GM12878 (cell line): Measurements from ENCODE around the gene PAX3. TPM values are rescaled to one million over a fixed set of nuclear protein-coding genes. Genes with fewer than 3 reads are reported as not detected.

Source experiments
- ATAC-seq: fragments of 200-7000 bp; cut with Tn5 transposase; 3 replicates; pipeline ENCODE4 v1.9.1; 2020; ENCODE audit warnings: mild to moderate bottlenecking, moderate library complexity
- BruUV-seq: library from RNA; stranded (reverse); fragments of 400-500 nt; replicated peaks from 2 replicates; lab custom pipeline; 2021; lab: Mats Ljungman, UMichigan
- CTCF ChIA-PET: fragments of 300-600 bp; sonication (Branson Sonifier 250); formaldehyde crosslinking; extraction: SDS; loops from one replicate; lab custom pipeline; 2021; ENCODE audit warnings: inconsistent platforms; lab: Yijun Ruan, JAX
- POLR2A ChIA-PET: fragments of 350-600 bp; formaldehyde crosslinking; extraction: SDS; loops from one replicate; lab custom pipeline; 2021; ENCODE audit warnings: inconsistent platforms; lab: Charles Lee
- RAD21 ChIA-PET: fragments of 300-600 bp; sonication (Branson Sonifier 250); formaldehyde crosslinking; loops from one replicate; lab custom pipeline; 2023; ENCODE audit warnings: antibody characterized with exemption; ENCODE audit not compliant: unreplicated experiment; lab: Charles Lee
- SMC1A ChIA-PET: fragments of 300-600 bp; sonication (Branson Sonifier 250); formaldehyde crosslinking; loops from one replicate; lab custom pipeline; 2023; ENCODE audit not compliant: unreplicated experiment, uncharacterized antibody; lab: Charles Lee
- DNase-seq: peaks from one replicate; pipeline ENCODE4 v3.0.0-alpha.2; 2011; ENCODE audit warnings: low read depth, low spot score
- FAIRE-seq: peaks from 3 replicates; lab custom pipeline; 2011; peaks lifted over from hg19 to GRCh38; lab: Jason Lieb, UNC
- H2AFZ ChIP-seq: 2 replicates; pipeline ENCODE4 v1.6.0; 2011; ENCODE audit warnings: low read depth, low read length, control low read depth; ENCODE audit not compliant: control insufficient read depth
- H3K27ac ChIP-seq: 2 replicates; pipeline ENCODE4 v1.5.1; 2011; ENCODE audit warnings: control low read depth; ENCODE audit not compliant: control insufficient read depth, insufficient read depth
- H3K27me3 ChIP-seq, 2 experiments: replicated peaks in 1 of 2; 2 replicates each; pipeline versions ENCODE4 v1.6.0 to v1.6.1; 2011; ENCODE audit warnings: low read length in 1 of 2; ENCODE audit not compliant: control insufficient read depth in 2 of 2, insufficient read depth in 2 of 2
- H3K36me3 ChIP-seq, 2 experiments: 2 replicates each; pipeline ENCODE4 v1.5.1; 2011; ENCODE audit warnings: low read length in 1 of 2; ENCODE audit not compliant: control insufficient read depth in 2 of 2, insufficient read depth in 2 of 2
- H3K4me1 ChIP-seq: 2 replicates; pipeline ENCODE4 v1.6.1; 2011; ENCODE audit warnings: mild to moderate bottlenecking, low read length, moderate library complexity, mixed read lengths; ENCODE audit not compliant: control insufficient read depth, insufficient read depth
- H3K4me2 ChIP-seq: 2 replicates; pipeline ENCODE4 v1.6.0; 2011; ENCODE audit warnings: control low read depth; ENCODE audit not compliant: control insufficient read depth, insufficient read depth
- H3K4me3 ChIP-seq: fragments of 200-600 bp; sonication (generic); 2 replicates; pipeline ENCODE4 v1.5.1; 2016
- H3K79me2 ChIP-seq: 2 replicates; pipeline ENCODE4 v1.6.0; 2011; ENCODE audit warnings: low read length; ENCODE audit not compliant: control insufficient read depth, insufficient read depth
- H3K9ac ChIP-seq: 2 replicates; pipeline ENCODE4 v1.8.0; 2011; ENCODE audit warnings: low read length, control low read depth, mixed read lengths; ENCODE audit not compliant: control insufficient read depth, insufficient read depth
- H3K9me3 ChIP-seq: replicated peaks from 3 replicates; pipeline ENCODE4 v1.5.1; 2011; ENCODE audit warnings: mild to moderate bottlenecking, low read length; ENCODE audit not compliant: control insufficient read depth, insufficient read depth
- H4K20me1 ChIP-seq: 2 replicates; pipeline ENCODE4 v1.6.0; 2011; ENCODE audit not compliant: control insufficient read depth, insufficient read depth
- ASH2L ChIP-seq: fragments of 300-600, 200-600 bp; sonication (generic); IDR thresholded peaks from 2 replicates; pipeline ENCODE4 v1.6.1; 2017; ENCODE audit warnings: low read depth, mild to moderate bottlenecking, borderline replicate concordance
- BHLHE40 ChIP-seq, 2 experiments: fragments of 450-650 bp in 1 of 2; IDR thresholded peaks; 2 replicates each; pipeline ENCODE4 v1.6.1; 2011 to 2017; ENCODE audit warnings: low read depth in 2 of 2, borderline replicate concordance in 1 of 2, improper control_type of control experiment in 1 of 2, low read length in 1 of 2, mild to moderate bottlenecking in 1 of 2
- EP300 ChIP-seq, 2 experiments: fragments of 150-350 bp in 1 of 2; IDR thresholded peaks; 2 replicates each; pipeline ENCODE4 v1.6.1; 2011 to 2012; ENCODE audit warnings: low read depth in 2 of 2, low read length in 2 of 2, borderline replicate concordance in 1 of 2, improper control_type of control experiment in 1 of 2, inconsistent platforms in 1 of 2; ENCODE audit not compliant: control insufficient read depth in 1 of 2
- GATAD2B ChIP-seq: fragments of 450-650 bp; conservative IDR thresholded peaks from 2 replicates; pipeline ENCODE4 v1.6.1; 2017; ENCODE audit warnings: low read depth, mild to moderate bottlenecking, moderate library complexity
- IKZF1 ChIP-seq: fragments of 450-650 bp; conservative IDR thresholded peaks from 2 replicates; pipeline ENCODE4 v1.6.1; 2017; ENCODE audit warnings: antibody characterized with exemption, mild to moderate bottlenecking
- JUNB ChIP-seq: IDR thresholded peaks from 2 replicates; pipeline ENCODE4 v1.6.1; 2016; ENCODE audit warnings: antibody characterized with exemption, mild to moderate bottlenecking
- JUND ChIP-seq: IDR thresholded peaks from 2 replicates; pipeline ENCODE4 v1.6.1; 2012; ENCODE audit warnings: low read depth, mild to moderate bottlenecking, low read length, improper control_type of control experiment, moderate library complexity
- LARP7 ChIP-seq: fragments of 450-650 bp; IDR thresholded peaks from 2 replicates; pipeline ENCODE4 v1.6.1; 2017; ENCODE audit warnings: mild to moderate bottlenecking
- NFIC ChIP-seq: IDR thresholded peaks from 2 replicates; pipeline ENCODE4 v1.6.1; 2012; ENCODE audit warnings: low read depth, mild to moderate bottlenecking, inconsistent platforms, low read length, moderate library complexity
- NFYA ChIP-seq: IDR thresholded peaks from 2 replicates; pipeline ENCODE4 v1.6.1; 2011; ENCODE audit warnings: low read depth, mild to moderate bottlenecking, low read length, improper control_type of control experiment, borderline replicate concordance
- SIX5 ChIP-seq: IDR thresholded peaks from 2 replicates; pipeline ENCODE4 v1.6.1; 2011; ENCODE audit warnings: mild to moderate bottlenecking, low read depth, low read length, moderate library complexity; ENCODE audit not compliant: severe bottlenecking
- TARDBP ChIP-seq: IDR thresholded peaks from 2 replicates; pipeline ENCODE4 v1.6.1; 2016; ENCODE audit warnings: borderline replicate concordance
- WGBS: methylation state at CpG from one replicate; pipeline ENCODE4 v1.1.6; 2016; ENCODE audit warnings: low lambda C conversion rate; ENCODE audit not compliant: insufficient replicate concordance, insufficient coverage; ENCODE audit errors: missing lambda C conversion rate; 5-methylcytosine and 5-hydroxymethylcytosine counted together
- in situ Hi-C: fragments of 300-500 bp; cut with MboI; formaldehyde crosslinking; loops from 9 replicates; pipeline ENCODE4 v1.14.3; 2018; ENCODE audit warnings: mixed read lengths
- intact Hi-C: fragments of 100-400 bp; cut with micrococcal nuclease; formaldehyde crosslinking; loops from one replicate; pipeline ENCODE4 v1.14.2; 2022; ENCODE audit not compliant: unreplicated experiment
- polyA plus RNA-seq, 11 experiments: library from polyadenylated mRNA; depleted of rRNA in 4 of 11; unstranded in 6 of 11; stranded (reverse) in 5 of 11; fragments of >200 nt; fragmentation: Nextera tagmentation in 4 of 11; fragmentation: Illumina TruSeq in 1 of 11; extraction: Ambion mirVana in 4 of 11; extraction: Trizol in 1 of 11; gene quantifications; 1 replicate in 1 of 11; 2 replicates in 10 of 11; pipeline versions ENCODE4 v1.2.1 to v1.2.3, GENCODE V29; 2011 to 2016; ENCODE audit warnings: inconsistent platforms in 2 of 11, missing spikeins in 2 of 11, low read depth in 1 of 11
- total RNA-seq, 4 experiments: library from RNA; depleted of rRNA in 3 of 4; stranded (reverse); fragments of >200 nt in 3 of 4; fragmentation: Illumina TruSeq in 1 of 4; extraction: Trizol in 1 of 4; gene quantifications; 2 replicates each; pipeline versions ENCODE4 v1.2.1 to v1.2.3, GENCODE V29; 2013 to 2021
- TF ChIP-seq, protein P1 (sequence below): IDR thresholded peaks from 2 replicates; pipeline ENCODE4 v1.6.1; 2011; ENCODE audit warnings: low read depth, mild to moderate bottlenecking, low read length, moderate library complexity, borderline replicate concordance; ENCODE audit errors: extremely low read depth
- TF ChIP-seq, protein P2 (sequence below): fragments of 450-650 bp; IDR thresholded peaks from 2 replicates; pipeline ENCODE4 v1.6.1; 2017; ENCODE audit warnings: mild to moderate bottlenecking, moderate library complexity
- TF ChIP-seq, protein P3 (sequence below), 3 experiments: IDR thresholded peaks in 2 of 3; conservative IDR thresholded peaks in 1 of 3; 2 replicates each; pipeline ENCODE4 v1.5.1; 2011; ENCODE audit warnings: low read depth in 3 of 3, low read length in 3 of 3, mild to moderate bottlenecking in 3 of 3, control low read depth in 2 of 3, moderate library complexity in 2 of 3, inconsistent platforms in 1 of 3, mixed read lengths in 1 of 3; ENCODE audit not compliant: control insufficient read depth in 2 of 3, insufficient read depth in 1 of 3; ENCODE audit errors: extremely low read depth in 1 of 3

Gene PAX3
- total and polyA plus RNA-seq, 10 of the 15 experiments (the other 5 are each of a cell fraction or from before 2014, with no cell fraction given): not detected

DNA sequence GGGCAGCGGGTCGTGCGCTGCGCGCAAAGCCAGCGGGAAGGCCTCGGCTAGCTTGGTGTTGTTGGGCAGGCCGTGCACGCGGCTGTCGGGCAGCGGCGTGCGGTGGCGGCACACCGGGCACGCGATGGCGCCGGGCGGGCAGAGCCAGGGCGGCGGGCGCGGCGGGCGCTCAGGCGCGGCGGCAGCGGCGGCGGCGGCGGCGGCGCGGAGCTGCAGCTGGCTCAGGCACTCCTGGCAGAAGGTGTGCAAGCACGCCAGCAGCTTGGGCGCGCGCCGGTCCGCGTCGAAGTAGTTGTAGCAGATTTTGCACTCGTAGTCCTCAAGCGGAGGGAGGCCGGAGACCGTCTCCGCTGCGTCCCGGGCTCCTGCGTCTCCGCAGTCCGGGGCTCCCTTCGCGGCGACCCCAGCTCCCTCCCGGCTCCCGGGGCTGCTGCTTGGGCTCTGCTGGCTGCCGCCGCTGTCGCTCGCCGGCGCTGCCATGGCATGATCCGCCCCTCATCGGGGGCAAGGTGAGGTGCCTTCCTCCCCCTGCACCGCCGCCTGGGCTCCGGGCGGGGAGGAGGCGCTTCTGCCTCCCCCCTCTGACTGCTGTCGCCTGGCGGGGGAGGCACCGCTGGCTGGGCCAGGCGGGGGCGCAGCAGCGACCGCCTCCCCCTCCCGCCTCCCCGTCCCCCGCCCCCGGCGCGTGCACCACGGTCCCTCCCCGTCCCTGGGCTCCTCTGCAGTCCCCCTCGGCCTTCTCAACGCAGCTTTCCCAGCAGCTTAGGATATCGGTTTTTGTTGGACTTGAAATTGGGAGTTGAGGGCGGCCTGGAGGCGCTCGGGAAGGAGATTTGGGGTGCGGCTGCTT is 21.0 kb upstream of the PAX3 start:
- in situ Hi-C loops: loop anchor here (5.0 to 25.0 kb wide), 2 partner anchors 107 to 592 kb away; no protein-coding TSS in a partner anchor
- Histone ChIP-seq H3K27me3 (peaks cover 0 to under 1% of the 10 kb centered on the region in 2 experiments; a peak in 1 of 4 replicates), H3K4me2 (peak overlapping the region; percentile 76), H3K36me3 (no peaks in the 10 kb centered on the region), H3K4me3 (peak overlapping the region; percentile 70), H3K9me3 (no peaks in the 10 kb centered on the region), H3K9ac (no peak overlapping the region), H4K20me1 (no peaks in the 10 kb centered on the region), H3K79me2 (no peaks in the 10 kb centered on the region), H3K4me1 (no peaks in the 10 kb centered on the region), H2AFZ (peak overlapping the region; percentile 78), H3K27ac (no peak overlapping the region)
- no TSS peak for BruUV-seq
- no peak for DNase-seq
- intact Hi-C loops: loop anchor here (2.0 kb wide), 1 partner anchor 113 kb away; no protein-coding TSS in a partner anchor
- SMC1A ChIA-PET: interaction anchor here (0.7 to 6.1 kb wide), 8 partner anchors 107 to 333 kb away, joined by 3 to 116 read pairs (median 11); no protein-coding TSS in a partner anchor
- POLR2A ChIA-PET: interaction anchor here (0.6 to 1.0 kb wide), 4 partner anchors 100 to 115 kb away, joined by 4 to 5 read pairs (median 4); no protein-coding TSS in a partner anchor
- RAD21 ChIA-PET: interaction anchor here (0.5 to 5.9 kb wide), 6 partner anchors 104 to 335 kb away, joined by 3 to 119 read pairs (median 4); partner anchors contain the start of gene SGPP2
- peak; percentile 65 for ATAC-seq
- CTCF ChIA-PET: interaction anchor here (0.6 to 7.1 kb wide), 13 partner anchors 18 to 266 kb away, joined by 3 to 164 read pairs (median 4); partner anchors contain the start of gene SGPP2
- no peak for FAIRE-seq
- under 1% methylated on average over 40 of the region's 96 CpGs for WGBS
- TF ChIP-seq, protein P1, sequence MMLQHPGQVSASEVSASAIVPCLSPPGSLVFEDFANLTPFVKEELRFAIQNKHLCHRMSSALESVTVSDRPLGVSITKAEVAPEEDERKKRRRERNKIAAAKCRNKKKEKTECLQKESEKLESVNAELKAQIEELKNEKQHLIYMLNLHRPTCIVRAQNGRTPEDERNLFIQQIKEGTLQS: no peak
- TF ChIP-seq, protein P2, sequence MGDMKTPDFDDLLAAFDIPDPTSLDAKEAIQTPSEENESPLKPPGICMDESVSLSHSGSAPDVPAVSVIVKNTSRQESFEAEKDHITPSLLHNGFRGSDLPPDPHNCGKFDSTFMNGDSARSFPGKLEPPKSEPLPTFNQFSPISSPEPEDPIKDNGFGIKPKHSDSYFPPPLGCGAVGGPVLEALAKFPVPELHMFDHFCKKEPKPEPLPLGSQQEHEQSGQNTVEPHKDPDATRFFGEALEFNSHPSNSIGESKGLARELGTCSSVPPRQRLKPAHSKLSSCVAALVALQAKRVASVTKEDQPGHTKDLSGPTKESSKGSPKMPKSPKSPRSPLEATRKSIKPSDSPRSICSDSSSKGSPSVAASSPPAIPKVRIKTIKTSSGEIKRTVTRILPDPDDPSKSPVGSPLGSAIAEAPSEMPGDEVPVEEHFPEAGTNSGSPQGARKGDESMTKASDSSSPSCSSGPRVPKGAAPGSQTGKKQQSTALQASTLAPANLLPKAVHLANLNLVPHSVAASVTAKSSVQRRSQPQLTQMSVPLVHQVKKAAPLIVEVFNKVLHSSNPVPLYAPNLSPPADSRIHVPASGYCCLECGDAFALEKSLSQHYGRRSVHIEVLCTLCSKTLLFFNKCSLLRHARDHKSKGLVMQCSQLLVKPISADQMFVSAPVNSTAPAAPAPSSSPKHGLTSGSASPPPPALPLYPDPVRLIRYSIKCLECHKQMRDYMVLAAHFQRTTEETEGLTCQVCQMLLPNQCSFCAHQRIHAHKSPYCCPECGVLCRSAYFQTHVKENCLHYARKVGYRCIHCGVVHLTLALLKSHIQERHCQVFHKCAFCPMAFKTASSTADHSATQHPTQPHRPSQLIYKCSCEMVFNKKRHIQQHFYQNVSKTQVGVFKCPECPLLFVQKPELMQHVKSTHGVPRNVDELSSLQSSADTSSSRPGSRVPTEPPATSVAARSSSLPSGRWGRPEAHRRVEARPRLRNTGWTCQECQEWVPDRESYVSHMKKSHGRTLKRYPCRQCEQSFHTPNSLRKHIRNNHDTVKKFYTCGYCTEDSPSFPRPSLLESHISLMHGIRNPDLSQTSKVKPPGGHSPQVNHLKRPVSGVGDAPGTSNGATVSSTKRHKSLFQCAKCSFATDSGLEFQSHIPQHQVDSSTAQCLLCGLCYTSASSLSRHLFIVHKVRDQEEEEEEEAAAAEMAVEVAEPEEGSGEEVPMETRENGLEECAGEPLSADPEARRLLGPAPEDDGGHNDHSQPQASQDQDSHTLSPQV: no peak
- TF ChIP-seq TARDBP: no peak
- TF ChIP-seq SIX5: no peak
- TF ChIP-seq, protein P3, sequence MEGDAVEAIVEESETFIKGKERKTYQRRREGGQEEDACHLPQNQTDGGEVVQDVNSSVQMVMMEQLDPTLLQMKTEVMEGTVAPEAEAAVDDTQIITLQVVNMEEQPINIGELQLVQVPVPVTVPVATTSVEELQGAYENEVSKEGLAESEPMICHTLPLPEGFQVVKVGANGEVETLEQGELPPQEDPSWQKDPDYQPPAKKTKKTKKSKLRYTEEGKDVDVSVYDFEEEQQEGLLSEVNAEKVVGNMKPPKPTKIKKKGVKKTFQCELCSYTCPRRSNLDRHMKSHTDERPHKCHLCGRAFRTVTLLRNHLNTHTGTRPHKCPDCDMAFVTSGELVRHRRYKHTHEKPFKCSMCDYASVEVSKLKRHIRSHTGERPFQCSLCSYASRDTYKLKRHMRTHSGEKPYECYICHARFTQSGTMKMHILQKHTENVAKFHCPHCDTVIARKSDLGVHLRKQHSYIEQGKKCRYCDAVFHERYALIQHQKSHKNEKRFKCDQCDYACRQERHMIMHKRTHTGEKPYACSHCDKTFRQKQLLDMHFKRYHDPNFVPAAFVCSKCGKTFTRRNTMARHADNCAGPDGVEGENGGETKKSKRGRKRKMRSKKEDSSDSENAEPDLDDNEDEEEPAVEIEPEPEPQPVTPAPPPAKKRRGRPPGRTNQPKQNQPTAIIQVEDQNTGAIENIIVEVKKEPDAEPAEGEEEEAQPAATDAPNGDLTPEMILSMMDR (IDR thresholded peaks at IDR 0.05 in 2 of 3, conservative IDR thresholded peaks at IDR 0.05 in 1 of 3; ENCODE audit: control insufficient read depth in 2 of 3, extremely low read depth in 1 of 3, insufficient read depth in 1 of 3, low read depth in 3 of 3, low read length in 3 of 3): peak in 1 of 3 experiments; percentile 34; a peak in 1 of 6 replicates
- peak; percentile 63 for TF ChIP-seq IKZF1
- no peak for TF ChIP-seq NFIC
- TF ChIP-seq NFYA: no peak
- no peak for TF ChIP-seq EP300 (IDR thresholded peaks at IDR 0.05; ENCODE audit: borderline replicate concordance in 1 of 2, control insufficient read depth in 1 of 2, low read depth in 2 of 2, low read length in 2 of 2)
- no peak for TF ChIP-seq JUNB
- peak; percentile 17 to 60; a peak in 3 of 4 replicates for TF ChIP-seq BHLHE40 (IDR thresholded peaks at IDR 0.05; ENCODE audit: borderline replicate concordance in 1 of 2, low read depth in 2 of 2, low read length in 1 of 2)
- no peak for TF ChIP-seq JUND
- no peak for TF ChIP-seq ASH2L
- TF ChIP-seq LARP7: peak; percentile 78
- no peak for TF ChIP-seq GATAD2B
